Activated effector memory CD4-positive, alpha-beta T cell treated with anti-CD3 and anti-CD28 coated beads, Interleukin-2, amount 50 U/mL, for 16 hours (primary cell): ENCODE measurements around the gene SIAH3.

Experiments used
- DNase-seq: peaks from one replicate; pipeline ENCODE4 v3.0.0-alpha.2; 2020

SIAH3 gene

DNA sequence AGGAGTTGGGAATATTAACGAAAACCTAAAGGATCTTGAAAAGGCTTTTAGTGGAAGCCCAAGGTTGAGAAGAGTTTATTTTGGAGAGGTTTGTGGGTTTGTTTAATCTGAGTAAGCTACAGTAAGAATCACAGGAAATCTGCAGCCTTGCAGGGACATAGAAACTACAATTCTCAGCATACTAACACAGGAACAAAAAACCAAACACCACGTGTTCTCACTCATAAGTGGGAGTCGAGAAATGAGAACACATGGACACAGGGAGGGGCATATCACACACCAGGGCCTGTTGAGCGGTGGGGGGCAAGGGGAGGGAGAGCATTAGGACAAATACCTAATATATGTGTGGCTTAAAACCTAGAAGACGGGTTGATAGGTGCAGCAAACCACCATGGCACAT is 8.7 kb upstream of the SIAH3 start:
- no peak for DNase-seq

- no peak for DNase-seq
These were observed 8.2 kb upstream of the SIAH3 start for GRCh38 chr13:45859705-45860104.

GRCh38 chr13:45852494-45852893 is 941 bp upstream of the SIAH3 start:
- no peak for DNase-seq

DNA sequence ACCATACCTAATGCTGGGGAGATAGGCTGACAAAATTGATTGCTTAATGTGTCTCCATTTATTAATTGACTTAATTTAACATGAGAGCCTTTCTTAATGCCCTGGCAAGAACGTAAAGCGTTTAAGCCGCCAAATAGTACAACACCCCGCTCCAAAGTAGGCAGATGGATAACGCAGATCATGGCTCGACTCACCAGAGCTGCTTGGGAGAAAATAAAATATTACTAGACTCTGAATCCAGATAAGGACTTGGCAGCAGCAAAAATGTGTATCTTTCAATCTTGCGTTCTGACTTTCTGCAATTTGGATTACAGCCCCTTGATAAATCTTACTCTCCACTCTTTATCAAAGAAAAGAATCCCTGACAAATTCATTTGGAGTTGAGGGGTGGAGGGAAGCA is 403 bp upstream of the SIAH3 start:
- DNase-seq: no peak

DNA sequence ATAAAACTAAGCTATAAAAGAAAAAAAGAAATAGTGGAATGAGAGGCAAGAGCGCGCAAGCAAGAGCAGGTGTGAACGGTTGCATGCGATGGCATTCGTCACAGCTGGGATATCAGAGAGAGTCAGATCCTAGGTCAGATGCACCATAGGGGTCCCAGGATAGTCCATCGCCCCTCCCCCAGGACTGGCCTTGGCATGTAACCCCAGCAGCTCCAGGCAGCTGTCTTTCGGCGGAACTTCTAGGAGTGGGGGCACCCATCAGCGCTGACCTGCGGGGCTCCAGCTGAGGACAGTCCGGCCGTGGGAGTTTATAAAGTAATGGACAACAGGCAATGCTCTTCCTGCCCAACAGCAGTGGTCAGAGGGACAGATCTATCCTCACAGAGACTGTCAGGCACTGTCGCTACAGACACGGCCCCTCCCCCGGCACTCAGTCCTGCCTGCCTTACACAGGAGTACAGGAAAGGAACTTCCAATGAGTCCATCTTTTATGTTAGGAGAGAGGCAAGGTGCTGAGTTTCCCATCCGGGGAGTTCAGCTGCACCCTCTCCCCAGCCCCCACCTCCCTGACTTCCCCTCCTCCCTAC is 1.4 kb downstream of the SIAH3 start:
- DNase-seq: no peak

GRCh38 chr13:45849408-45849807 is 2.1 kb downstream of the SIAH3 start:
- DNase-seq: no peak

GRCh38 chr13:45847554-45848224 is 3.9 kb downstream of the SIAH3 start:
- DNase-seq: peak; percentile 66

DNA sequence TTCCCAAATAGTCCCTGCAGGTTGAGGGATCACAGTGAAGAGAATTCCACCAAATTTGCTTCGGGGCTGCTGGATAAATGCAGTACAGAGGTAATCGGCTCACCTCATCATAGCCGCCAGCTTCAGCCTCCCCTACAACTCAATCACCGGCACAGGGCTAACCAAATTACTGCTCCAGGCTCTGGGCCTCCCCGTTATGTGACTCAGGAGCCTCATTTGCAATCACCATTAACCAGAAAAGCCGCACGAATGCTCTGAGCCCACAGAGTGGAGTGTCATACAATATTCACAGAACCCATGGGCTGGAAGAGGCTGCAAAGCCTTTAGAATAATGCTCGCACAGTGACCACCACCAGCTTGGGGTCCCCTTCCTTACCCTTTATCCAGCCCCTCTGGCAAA is 4.9 kb downstream of the SIAH3 start:
- DNase-seq: no peak

DNA sequence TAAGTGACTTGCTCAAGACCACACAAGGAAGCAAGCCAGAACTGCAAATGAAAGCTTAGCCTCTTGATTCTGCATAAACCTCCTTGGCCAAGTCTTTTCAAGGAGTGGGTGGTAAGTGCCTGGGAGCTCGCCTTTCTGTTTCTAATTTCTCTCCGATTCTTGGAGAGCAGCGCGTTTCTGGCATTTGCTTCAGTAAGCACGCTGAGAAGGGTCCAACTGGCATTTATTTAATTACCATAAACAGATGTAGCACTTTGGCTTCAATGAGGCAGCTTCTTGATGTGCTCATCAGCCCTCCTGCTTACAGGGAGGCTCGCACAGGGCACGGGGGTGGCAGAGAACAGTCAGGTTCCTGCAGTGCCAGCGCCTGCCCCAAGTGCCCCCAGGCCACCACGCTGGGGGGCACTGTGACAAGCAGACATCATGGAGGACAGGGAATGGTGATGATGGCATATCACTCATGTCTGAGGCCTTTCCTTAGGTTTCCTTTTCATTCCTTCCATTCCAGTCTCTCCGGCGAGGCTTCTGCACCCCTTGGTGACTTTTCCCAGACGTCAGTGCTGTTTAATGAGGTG is 13.3 kb downstream of the SIAH3 start:
- DNase-seq: no peak

DNA sequence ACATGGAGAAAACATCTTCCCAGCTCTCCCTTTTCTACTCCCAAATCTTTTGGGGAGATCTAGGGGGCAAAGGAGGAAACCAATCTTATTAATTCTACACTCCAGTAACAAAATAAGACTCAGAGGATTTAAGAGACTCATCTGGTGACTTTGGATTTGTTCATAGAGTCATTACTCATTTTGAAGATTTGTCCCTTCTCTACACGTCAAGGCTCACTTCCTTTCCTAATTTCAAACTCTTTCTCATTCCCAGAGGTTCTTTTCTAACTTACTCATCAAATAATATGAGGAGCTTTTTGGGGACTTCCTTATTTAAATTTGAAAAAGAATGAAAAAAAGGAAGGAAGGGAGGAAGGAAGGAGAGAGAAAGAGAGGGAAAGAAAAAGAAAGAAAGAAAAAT is 14.4 kb downstream of the SIAH3 start:
- no peak for DNase-seq

DNA sequence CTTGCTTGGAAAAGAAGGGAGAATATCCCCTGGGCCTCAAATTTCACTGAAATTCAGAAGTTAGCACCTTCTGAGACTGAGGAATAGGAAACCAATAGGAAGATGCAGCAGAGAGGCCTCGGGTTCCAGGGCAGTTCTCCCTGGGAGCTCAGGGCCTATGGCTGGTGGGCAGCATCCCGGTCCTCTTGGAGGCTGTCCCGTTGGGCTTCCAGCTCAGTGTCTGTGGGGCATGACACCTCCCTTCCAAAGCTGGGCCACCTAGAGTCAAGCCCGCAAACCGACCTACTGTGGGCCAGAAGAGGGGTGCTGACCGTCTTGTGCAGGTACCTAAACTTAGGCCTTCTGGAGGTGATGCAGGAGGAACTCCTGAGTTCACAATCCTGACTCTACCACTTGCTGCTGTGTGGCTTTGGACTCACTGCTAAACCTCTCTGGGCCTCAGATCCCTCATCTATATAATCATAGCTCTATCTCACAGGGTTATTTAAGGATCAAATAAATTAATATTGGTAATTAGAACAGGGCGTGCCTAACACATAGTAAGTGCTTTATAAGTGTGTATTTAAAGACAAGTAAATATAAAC is 17.1 kb downstream of the SIAH3 start:
- DNase-seq: no peak

DNA sequence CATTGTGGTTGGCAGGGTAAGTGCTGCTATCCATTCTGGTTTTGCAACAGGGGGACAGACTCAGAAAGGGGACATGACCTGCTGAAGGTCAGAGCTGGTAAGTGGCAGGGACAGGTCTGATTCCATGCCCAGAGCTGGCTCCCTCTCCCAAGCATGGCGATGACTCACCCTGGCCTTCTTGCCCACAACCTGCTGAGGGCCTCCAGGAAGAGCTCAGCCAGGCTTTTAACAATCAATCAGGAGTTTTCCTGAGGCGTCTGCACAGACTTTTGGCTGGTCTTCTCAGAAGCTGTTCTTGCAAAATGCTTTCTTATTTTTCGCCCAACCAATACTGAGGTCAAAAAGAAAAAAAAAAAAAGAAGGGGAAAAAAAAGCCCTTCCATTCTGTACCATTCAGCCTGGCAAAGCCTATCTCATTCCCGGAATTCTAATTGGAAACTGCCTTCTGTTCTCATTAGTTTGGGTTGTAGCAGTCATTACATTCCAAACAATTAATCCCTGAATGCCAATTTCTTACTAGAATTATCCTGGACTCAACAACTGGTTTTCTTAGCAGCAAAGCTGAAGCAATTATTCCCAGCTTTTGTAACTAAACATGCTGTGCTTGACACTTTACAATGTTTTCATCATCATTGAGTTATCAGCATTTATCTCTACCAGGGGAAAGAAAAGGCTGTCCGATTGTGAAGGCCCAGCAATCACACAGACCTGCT is 17.7 kb downstream of the SIAH3 start:
- no peak for DNase-seq

DNA sequence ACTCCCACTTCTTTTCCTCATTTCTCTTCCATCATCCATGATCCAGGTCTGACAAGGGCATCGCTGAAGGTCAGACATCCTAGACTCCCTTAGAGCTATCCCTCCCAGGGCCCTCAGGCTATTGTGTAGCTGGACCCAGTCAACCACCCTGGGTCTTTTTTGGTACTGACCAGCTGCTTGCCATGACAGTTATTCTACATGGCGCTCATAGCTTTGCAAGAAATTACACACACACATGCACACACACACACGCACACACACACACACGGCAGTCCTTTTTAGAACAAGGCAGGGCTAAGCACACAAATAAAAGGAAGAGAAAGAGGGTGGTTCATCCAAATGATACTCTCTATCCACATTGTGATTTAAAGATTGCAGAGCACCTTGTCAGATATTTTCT is 18.3 kb downstream of the SIAH3 start:
- DNase-seq: no peak

GRCh38 chr13:45831851-45832250 is 19.7 kb downstream of the SIAH3 start:
- DNase-seq: no peak

- DNase-seq: no peak
These were observed 21.4 kb downstream of the SIAH3 start for GRCh38 chr13:45830121-45830520.

GRCh38 chr13:45828256-45828968 is 23.1 kb downstream of the SIAH3 start:
- DNase-seq: no peak

DNA sequence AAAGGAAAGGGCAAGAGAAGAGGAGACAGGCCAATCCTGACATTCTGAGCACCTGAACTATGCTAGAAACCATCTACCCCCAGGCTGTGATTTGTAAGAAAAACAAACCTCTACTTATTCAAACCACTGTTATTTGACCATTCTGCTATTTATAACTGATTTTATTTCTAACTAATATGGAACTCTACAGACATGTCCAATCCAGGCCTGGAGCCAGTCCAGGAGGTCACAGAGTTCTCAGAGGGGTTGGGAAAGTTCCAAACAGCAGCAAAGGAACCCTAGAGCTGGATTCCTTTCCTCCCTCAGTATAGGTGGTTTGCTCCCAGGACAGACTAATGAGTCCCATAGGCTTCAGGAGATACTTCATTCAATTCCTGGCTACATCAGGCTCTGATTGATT is 24.2 kb downstream of the SIAH3 start:
- no peak for DNase-seq

GRCh38 chr13:45826731-45827130 is 24.8 kb downstream of the SIAH3 start:
- no peak for DNase-seq

- DNase-seq: no peak
These were observed 26.2 kb downstream of the SIAH3 start for GRCh38 chr13:45825387-45825650.

DNA sequence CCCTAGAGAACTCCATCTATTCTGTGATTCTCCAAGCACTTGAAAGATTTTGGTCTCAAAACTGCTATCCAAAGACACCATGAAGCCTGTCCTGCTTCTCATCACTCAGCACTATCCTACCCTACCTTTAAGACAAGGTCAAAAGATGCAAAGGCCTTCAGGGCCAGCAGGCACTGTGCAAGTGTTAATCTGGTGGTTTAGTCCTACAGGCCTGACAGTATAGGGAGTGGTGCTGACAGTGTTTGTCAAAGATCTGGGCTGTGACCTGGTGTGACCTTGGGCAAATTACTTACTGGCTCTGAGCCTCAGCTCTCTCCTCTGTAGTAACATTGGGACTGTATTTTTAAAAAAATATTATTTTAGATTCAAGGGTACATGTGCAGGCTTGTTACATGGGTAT is 28.0 kb downstream of the SIAH3 start:
- no peak for DNase-seq

DNA sequence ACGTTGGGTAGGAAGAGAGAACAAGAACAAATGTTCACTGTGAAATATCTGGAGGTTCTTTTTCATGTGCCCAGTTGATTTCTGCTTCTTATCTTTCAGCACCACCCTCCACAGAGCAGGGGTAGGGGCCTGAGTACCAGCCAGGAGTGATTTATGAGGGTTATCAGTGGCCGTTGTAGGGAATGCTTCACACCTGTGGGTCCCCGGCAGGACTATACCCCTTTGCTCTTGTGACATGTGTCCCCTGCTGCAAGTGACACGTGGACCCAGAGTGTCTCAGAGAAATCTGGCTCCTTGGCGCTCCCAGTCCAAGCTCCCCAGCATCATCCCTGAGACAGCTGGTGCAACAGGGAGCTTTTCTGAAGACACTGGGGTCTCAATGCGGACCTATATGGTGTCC is 29.7 kb downstream of the SIAH3 start:
- DNase-seq: no peak

DNA sequence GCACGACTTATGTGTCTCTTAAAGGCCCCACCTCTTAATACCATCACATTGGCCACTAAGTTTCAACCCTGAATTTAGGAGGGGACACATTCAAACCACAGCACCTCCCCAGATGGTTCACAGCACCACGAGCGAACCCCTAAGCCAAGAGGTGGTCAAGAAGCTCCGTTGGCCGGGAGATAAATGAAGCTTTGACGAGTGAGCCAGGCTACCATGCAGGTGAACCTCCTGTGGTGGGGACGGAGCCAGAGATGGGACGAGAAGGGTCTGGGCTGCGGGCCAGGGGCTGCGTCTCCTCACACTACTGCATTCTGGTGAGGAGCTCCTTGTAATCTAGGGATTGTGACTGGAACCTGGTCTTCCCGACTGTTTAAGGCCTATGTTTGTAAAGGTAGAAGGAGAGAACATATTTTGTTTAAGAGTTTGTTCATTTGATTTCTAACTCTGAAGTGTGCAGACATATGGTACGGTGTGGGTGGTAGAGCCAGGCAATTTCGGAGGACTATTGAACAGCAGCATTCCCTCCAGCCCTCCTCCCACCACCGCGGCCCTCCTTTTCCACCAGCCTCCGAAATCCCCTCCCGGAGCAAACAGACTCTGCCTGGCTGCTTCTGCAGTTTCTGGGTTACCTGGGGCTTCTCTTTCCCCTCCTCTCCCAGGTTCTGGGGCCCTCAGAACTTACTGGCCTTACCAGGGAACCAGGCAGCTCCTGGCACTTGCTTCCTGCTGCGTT is 31.3 kb downstream of the SIAH3 start:
- no peak for DNase-seq

DNA sequence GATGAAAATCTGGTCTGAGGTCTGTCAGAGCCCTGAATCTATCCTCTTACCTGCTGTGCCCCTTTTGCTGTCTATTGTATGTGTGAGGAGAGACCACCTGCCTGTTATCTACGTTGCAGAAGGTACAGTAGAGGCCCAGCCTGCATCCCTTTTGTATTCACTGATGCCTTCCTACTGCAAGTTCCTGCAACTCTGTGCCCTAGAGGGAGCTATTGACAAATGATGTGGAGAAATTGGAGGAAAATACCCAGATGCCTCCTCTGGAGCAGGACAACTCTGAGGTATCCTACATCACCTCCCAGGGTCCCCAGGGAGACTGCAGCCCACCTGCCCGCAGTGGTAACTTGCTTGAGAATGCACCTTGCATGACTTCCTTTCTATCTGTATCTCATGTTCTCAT is 33.7 kb downstream of the SIAH3 start:
- no peak for DNase-seq
